Measurements from ENCODE around the gene NF2.
A peak's percentile ranks its signal among the peaks of the same experiment; 100 is the strongest.

The NF2 gene

GRCh38 chr22:29702931-29703501 lies 99.6 kb downstream of the NF2 start:
- no peak for DNase-seq (ENCODE audit: low read depth)

- DNase-seq (ENCODE audit: low read depth): no peak
These were observed 100.2 kb downstream of the NF2 start for GRCh38 chr22:29703569-29704195.

GRCh38 chr22:29704528-29705285 lies 101.3 kb downstream of the NF2 start:
- DNase-seq (ENCODE audit: low read depth): no peak

GRCh38 chr22:29705651-29706050 lies 102.2 kb downstream of the NF2 start:
- no peak for DNase-seq (ENCODE audit: low read depth)

GRCh38 chr22:29706486-29706885 lies 103.1 kb downstream of the NF2 start:
- no peak for DNase-seq (ENCODE audit: low read depth)

- DNase-seq (ENCODE audit: low read depth): no peak
These were observed 103.6 kb downstream of the NF2 start for GRCh38 chr22:29707010-29707409.

GRCh38 chr22:29707471-29707870 lies 104.0 kb downstream of the NF2 start:
- no peak for DNase-seq (ENCODE audit: low read depth)

GRCh38 chr22:29710193-29710592 lies 106.8 kb downstream of the NF2 start:
- DNase-seq (ENCODE audit: low read depth): no peak

- DNase-seq (ENCODE audit: low read depth): no peak
These were observed 107.6 kb downstream of the NF2 start for GRCh38 chr22:29710922-29711593.

- no peak for DNase-seq (ENCODE audit: low read depth)
These were observed 108.7 kb downstream of the NF2 start for GRCh38 chr22:29712119-29712518.

- DNase-seq (ENCODE audit: low read depth): no peak
These were observed 109.8 kb downstream of the NF2 start for GRCh38 chr22:29713156-29713727.

- DNase-seq (ENCODE audit: low read depth): no peak
These were observed 111.8 kb downstream of the NF2 start for GRCh38 chr22:29715240-29715639.

GRCh38 chr22:29715705-29716104 lies 112.3 kb downstream of the NF2 start:
- DNase-seq (ENCODE audit: low read depth): no peak

- DNase-seq (ENCODE audit: low read depth): peak; percentile 66
These were observed 113.5 kb downstream of the NF2 start for GRCh38 chr22:29716814-29717545.

- DNase-seq (ENCODE audit: low read depth): no peak
These were observed 114.4 kb downstream of the NF2 start for GRCh38 chr22:29717789-29718188.

- no peak for DNase-seq (ENCODE audit: low read depth)
These were observed 115.8 kb downstream of the NF2 start for GRCh38 chr22:29718949-29719898.

GRCh38 chr22:29719899-29720645 lies 116.6 kb downstream of the NF2 start, which contains the start of gene CABP7:
CABP7 (plus strand) TSS chr22:29720003; CDS start chr22:29720425, 422 bp downstream.
- DNase-seq (ENCODE audit: low read depth): no peak

- no peak for DNase-seq (ENCODE audit: low read depth)
These were observed 117.4 kb downstream of the NF2 start for GRCh38 chr22:29720811-29721323.

GRCh38 chr22:29722151-29722550 lies 118.7 kb downstream of the NF2 start:
- DNase-seq (ENCODE audit: low read depth): no peak

GRCh38 chr22:29722587-29722986 lies 119.2 kb downstream of the NF2 start:
- DNase-seq (ENCODE audit: low read depth): no peak
